ENCODE results near the gene CERS4. TPM values are rescaled to one million over a fixed set of nuclear protein-coding genes. Genes with fewer than 3 reads are reported as not detected.
"Not testable (repeated sequence)": the region's sequence is repeated elsewhere in the genome, so short reads cannot be mapped to it uniquely, and the experiment has no call there.

Gene CERS4
- total RNA-seq, 1 experiment from 2014 or later = 43.9 TPM

GRCh38 chr19:8216357-8216756 is 7.2 kb downstream of the CERS4 start:
- no peaks in the 10 kb centered on the region for H4K20me1 ChIP-seq (ENCODE audit: low read length)
- H3K9me2 ChIP-seq (replicated peaks; ENCODE audit: low read length) = no peaks in the 10 kb centered on the region
- H3K27ac ChIP-seq (ENCODE audit: low read length) = no peak overlapping the region
- BruUV-seq (replicated peaks) = no TSS peak
- POLR2A ChIA-PET (ENCODE audit: unreplicated experiment) = no interaction called here
- intact Hi-C loops (cut with micrococcal nuclease) = no loop called here
- no peaks in the 10 kb centered on the region for H3K9me3 ChIP-seq (ENCODE audit: low read length)
- H3K9ac ChIP-seq (ENCODE audit: low read length) = no peak overlapping the region
- no peak overlapping the region for H2AFZ ChIP-seq (ENCODE audit: low read length)
- no peaks in the 10 kb centered on the region for H3K36me3 ChIP-seq (ENCODE audit: low read depth, low read length)
- no peak for TF ChIP-seq CTCF (conservative IDR thresholded peaks at IDR 0.05; ENCODE audit: low read depth, low read length)
- TF ChIP-seq EZH2 (IDR thresholded peaks at IDR 0.05; ENCODE audit: low read length, unreplicated experiment) = no peak
- TF ChIP-seq EZH2phosphoT487 (IDR thresholded peaks at IDR 0.05; ENCODE audit: borderline replicate concordance, low read length) = no peak
- no peaks in the 10 kb centered on the region for H3K27me3 ChIP-seq (ENCODE audit: low read length)
- CTCF ChIA-PET = no interaction called here
- no peaks in the 10 kb centered on the region for H3K79me2 ChIP-seq (ENCODE audit: low read length)
- no peak overlapping the region for H3K4me2 ChIP-seq (ENCODE audit: low read length)
- no peaks in the 10 kb centered on the region for H3F3A ChIP-seq (ENCODE audit: low read length, unreplicated experiment)
- no peak overlapping the region for H3K4me3 ChIP-seq (ENCODE audit: low read length)
- H3K4me1 ChIP-seq (ENCODE audit: insufficient read depth, low read length) = no peaks in the 10 kb centered on the region
- no peak for DNase-seq
- no peak for ATAC-seq

GRCh38 chr19:8218127-8218526 is 9.0 kb downstream of the CERS4 start:
- H3K4me1 ChIP-seq (ENCODE audit: insufficient read depth, low read length); H3F3A ChIP-seq (ENCODE audit: low read length, unreplicated experiment); DNase-seq; H3K79me2 ChIP-seq (ENCODE audit: low read length); POLR2A ChIA-PET (ENCODE audit: unreplicated experiment); H3K27ac ChIP-seq (ENCODE audit: low read length); ATAC-seq; intact Hi-C loops (cut with micrococcal nuclease); H3K36me3 ChIP-seq (ENCODE audit: low read depth, low read length); H3K4me2 ChIP-seq (ENCODE audit: low read length); H3K9me2 ChIP-seq (replicated peaks; ENCODE audit: low read length); H3K4me3 ChIP-seq (ENCODE audit: low read length); BruUV-seq (replicated peaks); H3K27me3 ChIP-seq (ENCODE audit: low read length); H3K9me3 ChIP-seq (ENCODE audit: low read length); H2AFZ ChIP-seq (ENCODE audit: low read length); H4K20me1 ChIP-seq (ENCODE audit: low read length); CTCF ChIA-PET; H3K9ac ChIP-seq (ENCODE audit: low read length): not testable (repeated sequence)

- H3K4me2 ChIP-seq (ENCODE audit: low read length) = no peak overlapping the region
- H4K20me1 ChIP-seq (ENCODE audit: low read length) = no peaks in the 10 kb centered on the region
- no peak overlapping the region for H3K27ac ChIP-seq (ENCODE audit: low read length)
- CTCF ChIA-PET = no interaction called here
- no peak for ATAC-seq
- H3K9me2 ChIP-seq (replicated peaks; ENCODE audit: low read length) = no peaks in the 10 kb centered on the region
- TF ChIP-seq EZH2phosphoT487 (IDR thresholded peaks at IDR 0.05; ENCODE audit: borderline replicate concordance, low read length) = no peak
- no peak for TF ChIP-seq EZH2 (IDR thresholded peaks at IDR 0.05; ENCODE audit: low read length, unreplicated experiment)
- no peak for TF ChIP-seq CTCF (conservative IDR thresholded peaks at IDR 0.05; ENCODE audit: low read depth, low read length)
- no peak overlapping the region for H2AFZ ChIP-seq (ENCODE audit: low read length)
- H3K9me3 ChIP-seq (ENCODE audit: low read length) = no peaks in the 10 kb centered on the region
- H3K4me1 ChIP-seq (ENCODE audit: insufficient read depth, low read length) = no peaks in the 10 kb centered on the region
- intact Hi-C loops (cut with micrococcal nuclease) = no loop called here
- no peaks in the 10 kb centered on the region for H3K79me2 ChIP-seq (ENCODE audit: low read length)
- BruUV-seq (replicated peaks) = no TSS peak
- POLR2A ChIA-PET (ENCODE audit: unreplicated experiment) = no interaction called here
- H3K9ac ChIP-seq (ENCODE audit: low read length) = no peak overlapping the region
- no peak overlapping the region for H3K4me3 ChIP-seq (ENCODE audit: low read length)
- H3K27me3 ChIP-seq (ENCODE audit: low read length) = no peaks in the 10 kb centered on the region
- no peaks in the 10 kb centered on the region for H3K36me3 ChIP-seq (ENCODE audit: low read depth, low read length)
- no peak for DNase-seq
- H3F3A ChIP-seq (ENCODE audit: low read length, unreplicated experiment) = no peaks in the 10 kb centered on the region
These were observed 11.3 kb downstream of the CERS4 start for GRCh38 chr19:8220481-8220880.
